Measurements from ENCODE around the gene CLK2.
"Not testable (repeated sequence)": the region's sequence is repeated elsewhere in the genome, so short reads cannot be mapped to it uniquely, and the experiment has no call there.

Gene CLK2

DNA sequence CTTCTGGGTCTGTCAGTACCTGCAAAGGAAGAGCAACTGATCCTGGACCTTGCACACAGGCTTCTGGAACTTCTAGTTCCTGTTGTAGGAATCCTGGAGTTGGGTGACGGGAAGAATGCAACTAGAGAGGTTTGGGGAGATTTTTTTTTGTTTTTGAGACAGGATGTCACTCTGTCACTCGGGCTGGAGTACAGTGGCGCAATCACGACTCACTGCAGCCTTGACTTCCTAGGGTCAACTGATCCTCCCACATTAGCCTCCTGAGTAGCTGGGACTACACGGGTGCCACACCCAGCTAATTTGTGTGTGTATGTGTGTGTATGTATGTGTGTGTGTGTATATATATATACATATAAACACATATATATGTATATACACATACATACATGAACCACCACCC, 36.9 kb downstream of the CLK2 start:
- no peak for DNase-seq

DNA sequence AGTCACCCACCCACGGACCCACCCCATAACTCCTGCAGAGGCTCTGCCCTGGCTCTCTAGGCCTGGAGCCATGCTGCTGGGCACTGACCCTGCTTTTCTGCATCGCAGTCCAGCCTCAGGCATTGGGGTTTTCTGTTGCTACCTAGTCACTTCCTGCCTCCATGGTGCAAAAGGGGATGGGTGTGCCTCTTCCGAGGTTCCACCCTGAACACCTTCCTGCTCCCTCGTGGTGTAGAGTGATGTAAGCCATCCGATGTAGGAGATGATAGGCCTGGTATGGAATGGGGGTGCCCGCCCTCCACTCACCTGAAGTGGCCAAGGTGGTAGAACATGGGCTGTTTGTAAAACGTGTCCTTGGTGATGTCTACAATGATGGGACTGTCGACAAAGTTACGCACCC, 37.9 kb downstream of the CLK2 start:
- not testable (repeated sequence) for DNase-seq

DNA sequence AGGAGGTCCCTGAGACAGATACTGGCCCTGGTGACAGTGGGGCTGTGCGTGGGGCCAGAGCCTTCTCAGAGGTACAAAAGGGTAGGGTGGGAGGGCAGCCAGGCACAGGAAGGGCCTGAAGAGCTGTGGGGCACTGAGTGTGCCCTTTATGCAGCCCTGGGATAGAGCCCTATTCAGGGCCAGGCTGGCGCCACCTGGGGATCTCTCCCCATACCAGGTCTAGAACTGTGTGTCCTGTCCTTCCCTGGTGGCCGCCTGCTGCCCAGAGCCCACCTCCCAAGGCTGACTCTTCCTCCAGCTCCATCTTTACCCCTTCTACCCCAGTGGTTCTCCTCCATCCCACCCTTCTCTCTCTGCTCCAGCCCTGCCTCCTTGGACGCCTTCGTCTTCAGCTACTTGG, 39.8 kb downstream of the CLK2 start:
- not testable (repeated sequence) for DNase-seq

DNA sequence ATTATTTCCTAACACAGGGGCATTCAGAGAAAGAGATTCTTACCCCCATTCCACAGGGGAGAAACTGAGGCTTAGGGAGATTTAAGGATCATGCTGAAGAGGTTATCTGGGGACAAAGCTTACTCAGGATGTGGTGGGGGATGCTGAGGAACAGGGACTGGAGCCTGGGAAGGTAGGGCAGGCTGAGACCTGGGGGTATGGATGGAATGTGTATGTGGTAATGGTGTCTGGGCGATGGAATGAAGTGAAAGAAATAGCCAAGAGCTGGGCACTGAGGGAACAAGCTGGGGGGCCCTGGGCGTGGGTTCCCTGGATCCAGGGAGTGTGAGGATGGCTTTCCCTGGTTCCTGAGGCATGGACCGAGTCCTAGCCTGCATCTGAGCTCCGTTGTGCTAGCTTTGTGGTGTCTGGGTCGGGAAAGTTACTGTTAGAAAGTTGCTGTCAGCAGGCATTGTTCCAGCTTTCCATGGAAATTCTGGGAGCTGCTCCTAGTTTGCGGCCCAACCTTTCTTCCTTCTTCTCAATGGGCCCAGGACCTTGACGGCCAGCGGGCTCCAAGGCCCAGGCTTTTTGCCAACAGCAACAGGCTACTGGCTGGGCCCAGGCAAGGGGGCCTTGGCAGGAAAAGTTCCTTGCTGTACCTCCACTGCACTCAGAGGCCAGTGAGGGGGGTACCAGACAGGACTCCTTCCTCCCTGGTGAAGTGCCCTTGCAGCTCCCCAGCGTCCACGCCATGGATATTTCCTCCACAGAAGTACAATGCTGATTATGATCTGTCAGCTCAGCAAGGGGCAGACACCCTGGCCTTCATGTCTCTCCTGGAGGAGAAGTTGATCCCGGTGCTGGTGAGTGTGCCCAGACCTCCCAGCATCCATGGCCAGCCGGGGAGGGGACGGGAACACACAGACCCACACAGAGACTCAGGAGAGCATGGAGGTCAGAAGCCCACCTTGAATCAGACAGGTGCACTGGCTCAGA, 41.0 kb downstream of the CLK2 start:
- DNase-seq: not testable (repeated sequence)

DNA sequence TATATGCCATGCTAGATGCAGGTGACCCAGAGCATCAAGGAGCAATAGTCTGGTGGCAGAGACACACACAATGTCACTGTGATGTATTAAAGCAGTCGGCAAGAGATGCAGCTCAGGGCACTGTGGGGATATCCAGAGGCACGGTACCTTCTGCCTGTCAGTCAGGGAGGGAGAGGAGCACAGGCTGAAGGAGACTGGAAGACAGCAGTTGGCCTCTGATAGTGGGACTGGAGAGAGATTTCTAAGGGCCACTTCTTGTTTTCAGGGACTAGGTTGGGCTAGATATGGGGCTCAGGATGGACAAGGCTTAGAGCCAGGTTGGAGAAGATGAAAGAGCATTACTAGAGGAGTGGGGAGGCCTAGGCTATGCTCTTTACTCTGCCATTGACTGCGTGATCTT, 42.0 kb downstream of the CLK2 start:
- not testable (repeated sequence) for DNase-seq

DNA sequence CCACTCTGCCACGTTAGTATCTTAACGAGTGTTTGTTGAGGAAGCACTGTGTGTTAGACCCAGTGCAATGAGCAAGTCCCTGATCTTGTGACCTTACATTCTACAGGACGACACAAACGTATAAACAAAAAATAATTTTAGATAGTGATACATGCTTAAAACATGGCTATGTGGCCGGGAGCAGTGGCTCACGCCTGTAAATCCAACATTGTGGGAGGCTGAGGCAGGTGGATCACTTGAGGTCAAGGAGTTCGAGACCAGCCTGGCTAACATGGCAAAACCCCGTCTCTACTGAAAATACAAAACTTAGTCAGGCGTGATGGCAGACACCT, 45.2 kb downstream of the CLK2 start:
- no peak for DNase-seq

DNA sequence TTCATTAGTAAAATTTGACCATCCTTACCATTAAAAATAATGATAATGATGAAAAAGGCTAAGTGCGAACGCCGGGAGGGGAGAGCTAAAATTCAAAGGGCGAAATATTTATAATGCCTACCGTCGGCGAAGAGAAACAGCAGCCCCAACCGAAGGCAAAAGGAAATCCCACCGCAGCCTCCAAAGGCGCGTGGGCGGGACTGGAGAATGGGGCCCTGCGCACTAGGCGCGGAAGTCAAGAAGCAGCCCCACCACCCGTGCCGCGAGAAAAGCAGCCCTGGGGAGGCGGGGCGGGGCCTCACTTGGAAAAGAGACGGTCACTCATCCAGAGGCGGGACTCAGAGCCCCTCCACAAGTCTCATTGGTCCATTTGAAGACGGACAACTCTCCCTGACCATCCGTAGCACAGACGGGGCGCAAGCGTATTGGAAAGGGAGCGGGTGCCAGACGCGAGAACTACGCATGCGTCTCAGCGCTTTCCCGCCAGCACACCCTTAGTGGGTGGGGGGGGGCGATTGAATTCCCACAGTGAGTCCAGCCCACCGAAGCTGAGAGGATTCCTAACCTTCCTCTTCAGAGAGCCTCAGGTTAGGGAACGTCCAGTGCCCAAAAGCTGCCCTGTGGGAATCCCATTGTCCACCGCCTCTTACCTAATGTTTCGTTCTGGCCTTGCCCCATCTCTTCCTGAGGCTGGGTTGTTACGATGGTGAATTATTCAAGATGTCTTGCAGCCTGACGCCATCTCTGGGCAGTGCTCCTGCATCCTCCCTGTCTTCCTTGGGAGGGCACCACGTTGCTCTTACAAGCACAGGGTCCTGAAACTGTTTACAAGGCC, 45.8 kb downstream of the CLK2 start:
- peak; percentile 95 for DNase-seq

DNA sequence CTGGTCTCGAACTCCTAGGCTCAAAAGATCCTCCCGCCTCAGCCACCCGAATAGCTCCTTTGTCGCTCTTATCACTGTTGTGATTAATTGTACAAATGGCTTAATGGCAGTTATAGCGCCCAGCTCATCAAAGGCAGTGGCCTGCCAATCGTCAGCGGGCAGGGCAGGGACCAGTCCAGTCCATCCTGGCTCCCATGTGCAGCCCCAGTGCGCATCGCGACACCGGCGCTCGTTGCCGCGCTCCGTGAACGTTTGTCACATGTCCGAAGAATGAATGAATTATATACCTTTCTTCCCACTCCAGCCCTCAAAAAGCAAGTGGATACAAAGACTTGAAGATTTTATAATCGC, 46.4 kb downstream of the CLK2 start:
- no peak for DNase-seq

DNA sequence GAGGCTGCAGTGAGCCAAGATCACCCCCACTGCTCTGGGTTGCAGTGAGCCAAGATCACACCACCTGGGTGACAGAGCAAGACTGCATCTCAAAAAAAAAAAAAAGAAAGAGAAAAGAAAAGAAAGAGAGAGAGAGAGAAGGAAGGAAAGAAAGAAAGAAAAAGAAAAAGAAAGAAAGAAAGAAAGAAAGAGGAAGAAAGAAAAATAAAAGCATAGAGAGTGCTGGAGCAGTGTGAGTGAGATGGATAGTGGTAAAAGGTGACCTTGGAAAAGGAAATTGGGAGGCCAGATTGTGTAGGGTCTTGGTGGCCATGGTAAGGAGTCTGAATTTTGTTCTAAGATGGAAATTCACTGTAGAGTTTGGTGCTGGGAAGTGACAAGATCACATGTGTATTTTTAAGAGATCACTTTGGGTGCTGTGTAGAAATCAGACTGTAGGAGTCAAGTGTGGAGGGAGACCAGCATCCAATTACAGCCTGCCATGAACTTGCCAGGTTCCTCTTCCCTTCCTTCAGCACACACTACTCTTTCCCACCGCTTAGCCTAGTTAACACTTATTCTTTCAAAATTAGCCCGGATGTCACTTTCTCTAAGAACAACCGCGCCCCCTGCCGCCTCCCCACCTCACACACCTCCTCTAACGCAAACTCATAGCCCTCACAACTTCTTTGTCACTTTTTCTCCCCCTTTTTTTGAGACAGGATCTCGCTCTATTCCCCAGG, 47.0 kb downstream of the CLK2 start:
- DNase-seq: peak; percentile 56

DNA sequence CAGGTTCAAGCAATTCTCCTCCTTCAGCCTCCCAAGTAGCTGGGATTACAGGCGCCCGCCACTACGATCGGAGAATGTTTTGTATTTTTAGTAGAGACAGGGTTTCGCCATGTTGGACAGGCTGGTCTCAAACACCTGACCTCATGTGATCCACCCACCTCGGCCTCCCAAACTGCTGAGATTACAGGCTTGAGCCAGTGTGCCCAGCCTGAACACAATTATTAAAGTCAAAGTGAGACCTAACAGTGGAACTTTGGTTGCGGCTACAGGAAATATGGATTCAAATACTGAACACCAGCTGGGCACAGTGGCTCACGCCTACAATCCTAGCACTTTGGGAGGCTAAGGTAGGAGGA, 47.9 kb downstream of the CLK2 start:
- DNase-seq: not testable (repeated sequence)

DNA sequence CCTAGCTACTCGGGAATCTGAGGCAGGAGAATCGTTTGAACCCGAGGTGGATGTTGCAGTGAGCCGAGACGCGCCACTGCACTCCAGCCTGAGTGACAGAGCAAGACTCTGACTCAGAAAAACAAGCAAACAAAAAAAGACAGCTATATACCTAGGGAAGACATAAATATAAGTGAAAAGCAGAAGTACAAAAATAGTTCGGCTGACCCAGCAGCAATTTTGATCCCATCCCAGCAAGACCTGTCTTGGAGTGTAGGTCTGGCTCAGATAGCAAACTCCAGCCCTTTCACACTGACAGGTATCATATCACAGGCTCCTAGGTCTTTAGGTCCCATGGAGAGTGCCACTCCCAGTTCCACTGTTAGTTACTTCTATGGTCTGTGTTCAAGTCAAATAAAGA, 50.3 kb downstream of the CLK2 start:
- no peak for DNase-seq

DNA sequence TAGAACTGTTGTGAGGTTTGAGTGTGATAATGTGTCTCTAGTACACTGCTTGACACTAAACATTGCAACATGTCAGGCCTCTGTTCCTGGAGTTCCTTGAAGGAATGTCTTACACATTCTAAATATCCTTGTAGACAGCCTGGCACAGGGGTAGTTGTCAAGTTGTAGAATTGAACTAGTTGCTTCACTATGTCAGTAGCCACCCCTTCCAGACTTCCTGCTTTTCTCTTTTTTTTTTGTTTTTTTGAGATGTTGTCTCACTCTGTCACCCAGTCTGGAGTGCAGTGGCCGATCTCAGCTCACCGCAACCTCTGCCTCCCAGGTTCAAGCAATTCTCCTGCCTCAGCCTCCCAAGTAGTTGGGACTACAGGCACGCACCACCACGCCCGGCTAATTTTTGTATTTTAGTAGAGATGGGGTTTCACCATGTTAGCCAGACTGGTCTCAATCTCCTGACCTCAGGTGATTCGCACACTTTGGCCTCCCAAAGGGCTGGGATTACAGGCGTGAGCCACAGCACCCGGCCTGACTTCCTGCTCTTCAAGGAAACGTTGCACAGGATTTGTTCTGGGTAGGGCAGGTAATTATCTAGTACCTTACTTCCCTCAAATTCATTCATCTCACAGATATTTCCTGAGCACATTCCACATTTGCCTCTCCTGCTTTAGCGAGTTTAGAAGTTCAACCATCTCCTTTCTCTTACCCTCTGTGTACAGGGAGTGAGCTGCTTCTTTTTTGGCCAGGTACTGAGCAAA, 52.9 kb downstream of the CLK2 start:
- not testable (repeated sequence) for DNase-seq

DNA sequence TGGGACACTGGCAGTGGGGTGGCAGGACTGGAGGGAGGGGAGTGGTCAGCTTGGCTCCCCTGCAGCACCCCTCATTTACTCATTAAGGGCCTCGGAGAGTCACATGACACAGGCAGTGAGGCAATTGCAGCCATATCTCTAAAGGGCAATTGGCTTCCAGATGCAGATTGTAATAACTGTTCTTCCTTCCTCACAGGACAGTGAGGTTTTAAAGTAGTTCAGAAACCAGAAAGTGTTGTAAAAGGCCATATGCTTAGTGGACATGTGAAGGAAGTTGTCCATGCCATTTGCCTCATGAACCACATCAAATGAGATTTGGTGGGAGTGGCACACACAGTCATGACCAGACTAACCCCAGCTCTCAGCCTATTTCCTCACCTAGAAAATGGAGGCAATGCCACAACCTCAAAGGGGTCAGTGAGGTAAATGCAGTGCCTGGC, 53.7 kb downstream of the CLK2 start:
- DNase-seq: no peak

DNA sequence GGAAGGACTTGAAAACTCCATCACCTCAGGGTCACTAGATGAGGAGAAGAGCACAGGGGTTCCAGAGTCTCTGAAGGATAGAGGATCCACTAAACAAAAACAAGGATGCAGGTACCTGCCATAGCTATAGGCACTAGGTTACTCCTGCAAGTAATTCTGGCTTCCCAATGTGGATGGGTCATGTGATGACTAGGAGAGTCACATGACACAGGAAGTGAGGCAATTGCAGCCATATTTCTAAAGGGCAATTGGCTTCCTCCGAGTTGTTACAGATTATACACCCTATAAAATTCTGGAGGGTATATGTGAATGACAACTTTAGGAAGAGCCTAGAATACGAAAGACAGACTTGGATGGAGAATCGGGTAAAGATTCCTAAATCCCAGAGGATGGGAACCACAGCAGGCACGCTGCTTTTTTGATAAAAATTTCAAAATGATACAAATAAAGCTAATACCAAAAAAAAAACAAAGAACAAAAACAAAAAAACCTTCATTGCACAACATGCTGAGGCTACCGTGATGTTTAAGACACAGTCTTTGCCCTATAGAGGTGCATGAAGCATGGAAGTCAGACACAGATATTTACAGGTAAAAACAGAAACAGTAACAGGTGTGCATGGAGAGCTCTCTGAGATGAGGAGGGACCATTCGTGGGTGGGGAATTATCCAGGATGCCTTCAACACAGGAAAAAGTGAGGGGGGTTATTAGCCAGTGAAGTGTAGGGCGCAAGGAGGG, 54.3 kb downstream of the CLK2 start:
- DNase-seq: no peak

DNA sequence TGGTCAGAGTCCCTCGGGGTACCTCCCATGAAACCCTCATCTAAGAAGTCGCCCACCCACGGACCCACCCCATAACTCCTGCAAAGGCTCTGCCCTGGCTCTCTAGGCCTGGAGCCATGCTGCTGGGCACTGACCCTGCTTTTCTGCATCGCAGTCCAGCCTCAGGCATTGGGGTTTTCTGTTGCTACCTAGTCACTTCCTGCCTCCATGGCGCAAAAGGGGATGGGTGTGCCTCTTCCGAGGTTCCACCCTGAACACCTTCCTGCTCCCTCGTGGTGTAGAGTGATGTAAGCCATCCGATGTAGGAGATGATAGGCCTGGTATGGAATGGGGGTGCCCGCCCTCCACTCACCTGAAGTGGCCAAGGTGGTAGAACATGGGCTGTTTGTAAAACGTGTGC, 58.6 kb downstream of the CLK2 start:
- not testable (repeated sequence) for DNase-seq

Measured in effector CD8-positive, alpha-beta T cell (primary cell).